ENCODE results near the gene RALGPS2.
"Not testable (repeated sequence)": the region's sequence is repeated elsewhere in the genome, so short reads cannot be mapped to it uniquely, and the experiment has no call there.

Gene RALGPS2

GRCh38 chr1:178946855-178947676 lies 222.0 kb downstream of the RALGPS2 start:
- DNase-seq, result no peak

GRCh38 chr1:178947677-178947981 lies 222.6 kb downstream of the RALGPS2 start:
- DNase-seq, result no peak

GRCh38 chr1:178948676-178949075 lies 223.6 kb downstream of the RALGPS2 start:
- no peak for DNase-seq

GRCh38 chr1:178949866-178950265 lies 224.8 kb downstream of the RALGPS2 start:
- not testable (repeated sequence) for DNase-seq

GRCh38 chr1:178951600-178951999 lies 226.6 kb downstream of the RALGPS2 start:
- no peak for DNase-seq

GRCh38 chr1:178953034-178953433 lies 228.0 kb downstream of the RALGPS2 start:
- DNase-seq, result no peak

GRCh38 chr1:178953538-178954324 lies 228.7 kb downstream of the RALGPS2 start:
- DNase-seq, result no peak

GRCh38 chr1:178954325-178954690 lies 229.3 kb downstream of the RALGPS2 start:
- DNase-seq, result no peak

GRCh38 chr1:178954937-178955336 lies 229.9 kb downstream of the RALGPS2 start:
- no peak for DNase-seq

- no peak for DNase-seq
These were observed 230.4 kb downstream of the RALGPS2 start for GRCh38 chr1:178955391-178955954.

GRCh38 chr1:178958491-178958890 lies 233.4 kb downstream of the RALGPS2 start:
- no peak for DNase-seq

GRCh38 chr1:178959543-178960460 lies 234.8 kb downstream of the RALGPS2 start:
- no peak for DNase-seq

GRCh38 chr1:178960482-178961240 lies 235.6 kb downstream of the RALGPS2 start:
- DNase-seq, result no peak

- no peak for DNase-seq
These were observed 236.3 kb downstream of the RALGPS2 start for GRCh38 chr1:178961331-178961730.

GRCh38 chr1:178961868-178962267 lies 236.8 kb downstream of the RALGPS2 start:
- no peak for DNase-seq

GRCh38 chr1:178962853-178963711 lies 238.0 kb downstream of the RALGPS2 start:
- no peak for DNase-seq

- DNase-seq, result no peak
These were observed 239.7 kb downstream of the RALGPS2 start for GRCh38 chr1:178964469-178965330.

- DNase-seq, result no peak
These were observed 241.3 kb downstream of the RALGPS2 start for GRCh38 chr1:178966312-178966711.

- no peak for DNase-seq
These were observed 244.4 kb downstream of the RALGPS2 start for GRCh38 chr1:178969226-178969987.
